ENCODE measurements around the gene LZTS2.
"Not testable (repeated sequence)": the region's sequence is repeated elsewhere in the genome, so short reads cannot be mapped to it uniquely, and the experiment has no call there.

Gene LZTS2, protein sequence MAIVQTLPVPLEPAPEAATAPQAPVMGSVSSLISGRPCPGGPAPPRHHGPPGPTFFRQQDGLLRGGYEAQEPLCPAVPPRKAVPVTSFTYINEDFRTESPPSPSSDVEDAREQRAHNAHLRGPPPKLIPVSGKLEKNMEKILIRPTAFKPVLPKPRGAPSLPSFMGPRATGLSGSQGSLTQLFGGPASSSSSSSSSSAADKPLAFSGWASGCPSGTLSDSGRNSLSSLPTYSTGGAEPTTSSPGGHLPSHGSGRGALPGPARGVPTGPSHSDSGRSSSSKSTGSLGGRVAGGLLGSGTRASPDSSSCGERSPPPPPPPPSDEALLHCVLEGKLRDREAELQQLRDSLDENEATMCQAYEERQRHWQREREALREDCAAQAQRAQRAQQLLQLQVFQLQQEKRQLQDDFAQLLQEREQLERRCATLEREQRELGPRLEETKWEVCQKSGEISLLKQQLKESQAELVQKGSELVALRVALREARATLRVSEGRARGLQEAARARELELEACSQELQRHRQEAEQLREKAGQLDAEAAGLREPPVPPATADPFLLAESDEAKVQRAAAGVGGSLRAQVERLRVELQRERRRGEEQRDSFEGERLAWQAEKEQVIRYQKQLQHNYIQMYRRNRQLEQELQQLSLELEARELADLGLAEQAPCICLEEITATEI

DNA sequence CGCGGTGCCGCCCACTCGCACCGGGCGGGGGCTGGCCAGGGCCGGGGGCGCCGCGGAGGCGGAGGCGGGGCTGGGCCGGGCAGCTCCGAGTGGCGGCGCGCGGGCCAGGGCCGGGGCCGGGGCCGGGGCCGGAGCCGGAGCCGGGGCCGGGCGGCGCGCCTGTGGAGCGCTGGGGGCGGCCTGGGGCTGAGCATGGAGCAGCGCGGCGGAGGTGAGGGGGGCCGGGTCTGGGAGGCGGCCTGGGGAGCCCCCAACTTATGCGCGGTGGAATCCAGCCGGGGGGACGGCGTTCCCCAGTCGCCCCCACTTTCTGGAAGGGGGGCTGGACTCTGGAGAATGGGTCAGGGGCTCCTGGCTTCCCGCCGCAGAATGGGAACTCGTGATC is at the start of gene LZTS2:
Gene LZTS2 (plus strand): TSS at position 67 of the 385 bp plus-strand sequence. CDS start 2,731 bp downstream, outside the sequence.
- in situ Hi-C loops (cut with HindIII; ENCODE audit: low pct_ligation_motif_present, low pct_unique_long_range_greater_than_20kb, low sequenced_read_pairs): no loop called here
- no peak for DNase-seq

DNA sequence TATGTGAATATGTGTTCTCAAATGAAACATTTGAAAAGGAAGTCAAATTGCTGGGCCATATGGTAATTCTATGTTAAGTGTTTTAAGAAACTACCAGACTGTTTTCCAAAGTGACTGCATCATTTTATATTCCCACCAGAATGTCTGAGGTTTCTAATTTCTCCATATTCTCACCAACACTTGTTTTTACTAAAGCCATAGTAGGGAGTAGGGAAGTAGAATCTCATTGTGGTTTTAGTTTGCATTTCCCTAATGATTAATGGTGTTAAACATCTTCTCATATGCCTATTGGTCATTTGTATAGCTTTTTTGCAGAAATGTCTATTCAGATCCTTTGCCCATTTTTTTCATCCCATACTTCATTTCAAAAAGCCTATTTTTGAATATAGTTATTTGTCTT is 39.4 kb upstream of the LZTS2 start:
- DNase-seq: no peak
- in situ Hi-C loops (cut with HindIII; ENCODE audit: low pct_ligation_motif_present, low pct_unique_long_range_greater_than_20kb, low sequenced_read_pairs): no loop called here

DNA sequence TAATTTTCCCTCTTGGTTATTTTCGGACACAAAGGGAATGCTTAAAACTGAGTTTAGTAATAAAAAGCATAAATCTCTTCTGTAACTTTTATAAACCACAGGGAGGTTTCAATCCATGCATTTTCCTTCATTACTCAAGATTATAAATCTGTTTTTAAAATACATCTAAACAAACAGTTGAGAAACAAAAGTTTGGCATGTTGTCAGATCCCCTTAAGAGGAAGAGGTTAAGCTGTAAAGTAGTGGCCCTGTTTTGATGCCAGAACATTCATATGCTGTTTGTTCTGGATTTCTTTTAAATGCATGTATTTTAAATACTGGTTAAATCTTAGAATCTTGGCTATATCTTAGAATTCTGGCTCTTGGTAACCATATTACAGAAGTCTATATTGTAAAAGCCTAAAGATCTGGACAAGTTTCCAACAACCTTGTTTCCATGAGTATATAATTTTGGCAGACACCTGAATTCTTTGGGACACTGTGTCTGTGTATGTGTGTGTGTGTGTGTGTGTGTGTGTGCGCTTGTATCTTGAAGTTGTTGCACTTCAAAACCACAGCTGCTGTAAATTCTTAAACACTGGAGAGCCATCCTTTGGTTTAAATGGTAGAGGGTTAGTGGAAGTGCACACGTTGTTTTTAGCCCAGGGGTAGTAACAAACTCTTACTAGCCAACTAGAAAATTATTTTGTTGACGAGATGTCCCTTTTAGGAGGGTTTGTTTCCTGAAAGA is 37.1 kb upstream of the LZTS2 start:
- in situ Hi-C loops (cut with HindIII; ENCODE audit: low pct_ligation_motif_present, low pct_unique_long_range_greater_than_20kb, low sequenced_read_pairs): no loop called here
- no peak for DNase-seq

DNA sequence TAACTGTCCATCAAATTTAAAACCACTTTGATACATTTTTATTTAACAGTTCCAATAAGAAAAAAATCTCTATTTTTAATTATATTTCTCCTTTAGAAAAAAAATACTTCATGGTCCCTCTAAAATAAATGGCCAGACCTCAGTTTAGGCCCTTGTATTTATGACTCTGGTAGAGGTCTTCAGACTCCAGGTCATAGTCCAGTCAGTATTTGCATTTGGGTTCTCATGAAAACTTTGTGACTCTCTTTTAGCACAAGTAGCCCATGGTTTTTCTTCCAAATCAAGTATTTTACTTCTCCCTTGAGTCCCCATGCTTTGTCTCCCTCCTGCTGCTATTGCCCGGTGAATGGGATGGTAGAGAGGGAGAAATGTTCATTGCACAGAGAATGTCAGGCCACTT is 35.8 kb upstream of the LZTS2 start:
- no peak for DNase-seq
- in situ Hi-C loops (cut with HindIII; ENCODE audit: low pct_ligation_motif_present, low pct_unique_long_range_greater_than_20kb, low sequenced_read_pairs): no loop called here

DNA sequence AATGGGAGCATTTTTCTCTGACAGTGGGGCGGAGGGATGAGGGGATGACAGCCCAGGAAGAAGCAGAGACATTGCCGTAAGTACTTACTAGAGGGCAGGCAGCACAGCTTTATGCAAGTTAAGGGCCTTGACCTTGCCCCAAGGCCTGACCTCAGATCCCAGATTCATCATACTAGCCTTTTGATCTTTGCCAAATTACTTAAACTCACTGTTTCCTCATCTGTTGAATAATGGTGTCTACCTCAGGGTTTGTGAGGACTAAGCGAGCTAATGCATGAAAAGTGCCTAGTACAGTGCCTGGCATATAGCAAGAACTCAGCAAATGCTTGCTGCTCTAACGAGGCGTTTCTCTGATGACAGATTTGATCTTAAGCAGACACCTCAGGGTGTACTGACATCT is 33.8 kb upstream of the LZTS2 start:
- no peak for DNase-seq

DNA sequence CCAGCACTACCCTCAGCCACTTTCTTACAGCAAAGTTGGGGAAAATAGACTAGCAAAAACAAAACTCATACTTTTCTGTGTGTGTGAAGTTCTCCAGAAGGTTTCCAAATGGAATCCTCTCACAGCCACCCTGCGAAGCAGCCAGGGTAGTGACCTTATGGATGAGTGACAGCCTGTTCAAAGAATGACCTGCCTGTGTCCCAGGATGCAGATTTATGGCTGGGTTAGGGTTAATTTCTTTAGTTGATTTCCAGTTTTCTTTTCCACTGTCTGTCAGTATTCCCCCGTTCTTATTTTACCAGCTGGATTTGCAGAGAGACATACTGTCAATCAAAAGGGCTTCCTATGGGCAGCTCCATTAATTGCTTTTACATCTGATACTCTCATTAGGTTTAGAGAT is 32.7 kb upstream of the LZTS2 start:
- DNase-seq: no peak
- in situ Hi-C loops (cut with HindIII; ENCODE audit: low pct_ligation_motif_present, low pct_unique_long_range_greater_than_20kb, low sequenced_read_pairs): no loop called here

More for the DNA sequence above, 33.8 kb upstream of the LZTS2 start:
- in situ Hi-C loops (cut with HindIII; ENCODE audit: low pct_ligation_motif_present, low pct_unique_long_range_greater_than_20kb, low sequenced_read_pairs): no loop called here

DNA sequence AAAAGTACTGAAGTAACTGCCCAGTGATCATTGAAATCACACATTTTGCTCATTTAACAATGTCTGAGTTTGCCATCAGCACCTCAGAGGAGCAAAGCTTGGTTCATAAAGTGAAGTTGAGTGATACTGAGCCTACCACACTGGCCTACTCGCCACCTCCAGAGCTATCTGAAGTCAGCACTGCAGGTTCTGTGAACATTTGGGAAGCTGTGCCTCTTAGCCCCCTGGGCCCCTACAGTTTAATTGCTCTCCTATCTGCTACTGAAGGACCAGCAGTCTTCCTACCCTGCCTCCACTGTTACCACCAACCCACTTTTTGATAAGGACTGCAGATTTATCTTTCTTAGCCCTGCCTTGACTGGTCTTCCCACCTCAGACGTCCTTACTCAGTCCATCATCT is 32.3 kb upstream of the LZTS2 start:
- DNase-seq: no peak
- in situ Hi-C loops (cut with HindIII; ENCODE audit: low pct_ligation_motif_present, low pct_unique_long_range_greater_than_20kb, low sequenced_read_pairs): no loop called here

DNA sequence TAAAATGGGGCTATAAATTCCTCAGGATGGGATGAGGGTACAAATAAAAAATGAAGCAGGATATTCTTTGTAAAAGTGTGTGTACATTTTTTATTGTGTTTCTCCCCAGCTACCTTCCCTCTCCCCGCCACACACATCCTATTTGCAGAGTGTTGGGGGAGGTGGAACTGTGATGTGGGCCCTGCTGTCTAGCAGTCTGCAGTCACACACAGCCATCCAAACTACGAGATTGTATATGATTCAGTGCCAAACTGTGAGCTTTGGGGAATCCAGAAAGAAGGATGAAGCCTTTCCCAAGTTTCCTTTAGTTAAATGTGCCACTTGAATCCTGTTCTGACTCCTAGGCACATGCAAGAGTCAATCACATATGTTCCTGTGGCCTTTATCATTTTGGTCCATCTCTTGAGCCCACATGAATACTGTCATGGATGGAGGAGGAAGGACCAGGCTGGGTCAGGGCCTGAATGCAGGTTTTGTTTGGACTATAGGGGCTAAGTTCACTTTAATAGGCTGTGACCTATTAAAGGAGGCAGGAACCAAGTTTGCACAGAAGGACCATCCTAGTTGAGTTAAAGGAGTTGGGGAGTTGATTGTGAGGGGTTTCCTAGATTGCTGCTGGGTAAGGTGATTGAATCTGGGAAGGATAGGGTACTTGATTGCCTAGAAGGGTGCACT is 31.4 kb upstream of the LZTS2 start:
- no peak for DNase-seq
- in situ Hi-C loops (cut with HindIII; ENCODE audit: low pct_ligation_motif_present, low pct_unique_long_range_greater_than_20kb, low sequenced_read_pairs): no loop called here

DNA sequence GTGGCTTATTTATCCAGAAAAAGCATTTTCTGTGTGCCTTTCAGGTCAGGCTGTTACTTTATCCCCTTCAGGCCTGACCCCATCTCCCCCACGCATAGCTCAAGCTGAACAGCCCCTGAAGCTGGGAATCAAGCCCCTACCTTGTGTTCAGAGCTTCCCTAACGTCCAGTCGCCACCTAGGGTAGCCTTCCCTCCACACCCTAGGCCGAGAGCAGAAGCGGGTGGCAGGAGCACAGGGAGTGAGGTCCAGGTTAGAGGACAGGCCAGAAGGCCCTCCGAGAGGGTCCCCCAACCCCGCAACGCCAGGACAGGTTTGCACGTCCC is 30.8 kb upstream of the LZTS2 start:
- no peak for DNase-seq
- in situ Hi-C loops (cut with HindIII; ENCODE audit: low pct_ligation_motif_present, low pct_unique_long_range_greater_than_20kb, low sequenced_read_pairs): no loop called here

DNA sequence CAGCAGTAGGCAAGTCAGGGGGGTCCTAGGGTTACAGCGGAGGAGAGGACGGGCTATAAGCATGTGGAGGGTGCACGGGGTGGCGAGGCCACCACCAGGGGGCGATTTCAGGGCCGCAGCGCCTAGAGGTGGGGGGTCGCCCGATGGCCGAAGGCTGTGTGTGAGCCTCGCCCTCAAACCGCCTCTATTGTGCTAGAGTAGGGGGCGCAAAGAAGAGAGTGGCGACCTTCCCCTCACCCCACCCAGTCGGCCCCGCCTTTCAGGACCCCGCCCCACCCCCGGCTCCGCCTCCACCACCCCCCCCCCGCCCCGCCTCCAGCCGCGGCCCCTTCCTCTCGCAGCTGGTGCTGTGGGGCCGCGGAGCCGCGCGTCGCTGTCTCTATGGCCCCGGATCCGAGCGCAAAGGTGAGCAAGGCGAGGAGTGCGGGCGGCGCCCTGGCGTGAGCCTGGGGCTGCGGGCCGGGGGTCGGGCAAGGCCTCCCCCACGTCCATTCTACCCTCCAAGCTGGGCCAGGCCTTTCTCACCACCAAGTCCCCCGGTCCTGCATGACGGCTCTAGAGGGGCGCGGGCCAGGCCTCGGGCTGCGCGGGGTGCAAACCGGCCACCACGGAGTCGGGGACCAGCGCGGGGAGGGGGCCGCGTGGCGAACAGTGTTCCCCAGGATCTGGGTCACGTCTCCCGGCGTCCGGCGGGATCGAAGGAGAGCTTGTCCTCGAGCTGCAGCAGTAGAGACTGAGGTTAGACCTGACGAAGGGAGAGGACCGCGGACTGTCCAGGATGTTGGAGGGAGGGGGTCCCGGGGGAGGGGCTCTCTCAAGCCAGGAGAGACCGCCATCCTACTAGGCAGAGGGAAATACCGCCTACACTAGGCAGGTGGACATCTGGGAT is 30.2 kb upstream of the LZTS2 start, which contains the start of gene SEMA4G:
Gene SEMA4G (plus strand): TSS at position 318 of the 889 bp plus-strand sequence. CDS start 3,409 bp downstream, outside the sequence.
- in situ Hi-C loops (cut with HindIII; ENCODE audit: low pct_ligation_motif_present, low pct_unique_long_range_greater_than_20kb, low sequenced_read_pairs): no loop called here
- peak; percentile 41 for DNase-seq

DNA sequence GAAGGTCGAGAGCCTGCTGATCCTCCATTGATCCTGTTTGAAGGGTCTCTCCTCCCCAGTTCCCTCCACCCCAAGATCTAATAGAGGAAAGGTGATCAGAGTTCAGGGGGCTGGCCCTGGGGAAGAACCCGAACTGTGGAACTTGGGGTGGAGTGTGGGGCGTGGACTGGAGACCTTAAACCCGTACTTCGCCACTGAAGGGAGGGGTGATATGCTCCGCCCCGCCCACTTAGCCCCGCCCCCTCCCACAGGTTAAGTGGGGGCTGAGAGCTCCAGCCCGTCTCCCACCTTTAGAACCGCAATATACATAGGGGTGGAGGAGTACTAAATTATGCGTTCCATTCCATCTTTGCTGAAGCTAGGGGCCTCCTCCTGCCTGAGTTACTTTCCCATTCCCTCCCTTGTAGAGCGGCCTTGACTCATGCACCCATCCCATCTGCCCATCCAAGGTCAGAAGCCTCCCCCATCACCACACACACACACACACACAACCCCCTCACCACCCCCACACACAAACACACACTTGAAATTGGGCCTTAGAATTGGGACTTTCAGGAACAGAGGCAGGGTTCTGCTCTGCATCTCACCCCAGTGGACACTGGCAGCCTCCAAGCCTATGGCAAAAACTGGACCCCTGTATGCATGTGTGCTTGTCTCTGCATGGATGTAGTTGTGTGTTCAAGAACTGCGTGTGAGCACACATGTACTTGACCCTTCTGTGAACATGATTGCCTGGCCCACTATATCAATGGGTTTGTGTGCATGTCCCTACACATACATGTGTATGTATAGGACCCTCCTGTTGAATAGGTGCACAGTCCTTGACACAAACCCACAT is 29.3 kb upstream of the LZTS2 start:
- DNase-seq: peak; percentile 30
- in situ Hi-C loops (cut with HindIII; ENCODE audit: low pct_ligation_motif_present, low pct_unique_long_range_greater_than_20kb, low sequenced_read_pairs): no loop called here

DNA sequence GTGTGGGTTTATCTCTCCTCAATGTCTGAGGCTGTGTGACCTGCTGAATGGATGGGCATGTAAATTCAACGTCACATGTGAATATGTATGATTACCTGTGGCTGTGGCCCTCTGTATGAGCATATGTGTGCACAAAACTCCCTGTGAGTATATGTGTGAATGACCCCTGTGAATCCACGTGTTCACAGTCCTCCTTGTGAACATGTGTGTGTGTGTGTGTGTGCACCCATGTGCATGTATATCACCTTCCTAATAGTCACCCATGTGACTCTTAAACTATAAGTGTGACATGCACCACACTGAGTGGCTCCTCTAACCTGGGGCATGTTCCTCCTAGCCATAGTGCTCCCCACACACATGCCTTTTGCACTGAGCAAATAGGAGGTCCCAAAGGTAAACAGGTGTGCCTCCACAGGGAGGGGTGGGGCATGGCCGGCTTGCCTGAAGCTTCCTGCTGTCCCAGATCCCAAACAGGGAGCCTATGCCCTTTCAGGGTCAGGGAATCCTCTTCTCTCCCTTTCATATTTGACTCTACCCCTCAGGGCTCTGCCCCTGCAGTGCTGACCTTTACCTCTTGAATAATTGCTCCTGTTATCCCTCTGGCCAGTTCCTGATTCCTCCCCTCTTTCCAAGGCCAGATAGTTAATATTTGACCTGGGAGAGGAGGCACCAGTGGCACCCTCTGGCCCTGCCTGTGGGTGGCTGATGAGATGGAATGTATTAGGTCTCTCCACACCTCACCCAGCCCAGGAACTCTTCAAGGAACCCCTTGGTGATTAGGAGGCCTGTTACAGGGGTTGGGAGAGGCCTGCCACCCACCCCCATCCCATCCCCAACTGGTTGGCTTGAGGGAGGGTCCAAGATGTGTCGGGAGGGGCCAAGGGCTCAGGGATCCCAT is 28.4 kb upstream of the LZTS2 start:
- in situ Hi-C loops (cut with HindIII; ENCODE audit: low pct_ligation_motif_present, low pct_unique_long_range_greater_than_20kb, low sequenced_read_pairs): no loop called here
- DNase-seq: peak; percentile 72

DNA sequence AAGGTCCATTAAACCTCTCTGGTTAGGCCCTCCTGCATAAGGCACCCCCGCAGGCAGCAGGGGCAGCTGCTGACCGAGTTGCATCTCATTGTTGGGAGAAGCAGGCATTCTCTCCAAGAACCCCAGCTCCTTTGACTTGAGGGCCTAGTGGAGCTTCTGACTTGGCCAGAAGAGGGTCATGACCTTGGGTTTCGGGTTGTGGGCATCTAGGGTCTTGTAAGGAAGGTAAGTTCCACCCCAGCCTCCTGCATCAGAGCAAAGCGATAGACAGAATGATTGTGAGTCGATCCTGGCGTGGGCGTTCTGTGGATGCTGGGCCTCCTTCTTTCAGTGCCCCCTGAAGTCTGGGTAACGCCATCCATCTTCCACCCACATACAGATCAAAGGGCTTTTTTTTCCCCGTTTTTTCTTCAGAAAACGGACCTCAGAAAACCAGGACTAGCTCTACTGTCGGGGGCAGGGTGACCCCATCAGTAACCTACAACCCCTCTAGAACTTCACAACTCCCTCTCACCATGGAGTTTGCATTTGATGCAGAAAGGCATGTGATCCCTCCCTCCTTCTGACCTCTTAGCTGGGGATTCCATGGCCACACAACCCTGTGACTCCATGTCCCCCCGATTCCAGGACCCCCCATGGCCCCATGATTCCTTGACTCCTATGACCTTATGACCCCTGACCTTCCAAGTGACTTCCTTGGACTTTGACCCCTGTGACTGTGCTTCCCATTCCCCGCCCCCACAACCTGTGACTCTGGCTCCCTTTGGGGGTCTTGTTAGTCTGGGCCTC is 27.3 kb upstream of the LZTS2 start:
- in situ Hi-C loops (cut with HindIII; ENCODE audit: low pct_ligation_motif_present, low pct_unique_long_range_greater_than_20kb, low sequenced_read_pairs): no loop called here
- no peak for DNase-seq

DNA sequence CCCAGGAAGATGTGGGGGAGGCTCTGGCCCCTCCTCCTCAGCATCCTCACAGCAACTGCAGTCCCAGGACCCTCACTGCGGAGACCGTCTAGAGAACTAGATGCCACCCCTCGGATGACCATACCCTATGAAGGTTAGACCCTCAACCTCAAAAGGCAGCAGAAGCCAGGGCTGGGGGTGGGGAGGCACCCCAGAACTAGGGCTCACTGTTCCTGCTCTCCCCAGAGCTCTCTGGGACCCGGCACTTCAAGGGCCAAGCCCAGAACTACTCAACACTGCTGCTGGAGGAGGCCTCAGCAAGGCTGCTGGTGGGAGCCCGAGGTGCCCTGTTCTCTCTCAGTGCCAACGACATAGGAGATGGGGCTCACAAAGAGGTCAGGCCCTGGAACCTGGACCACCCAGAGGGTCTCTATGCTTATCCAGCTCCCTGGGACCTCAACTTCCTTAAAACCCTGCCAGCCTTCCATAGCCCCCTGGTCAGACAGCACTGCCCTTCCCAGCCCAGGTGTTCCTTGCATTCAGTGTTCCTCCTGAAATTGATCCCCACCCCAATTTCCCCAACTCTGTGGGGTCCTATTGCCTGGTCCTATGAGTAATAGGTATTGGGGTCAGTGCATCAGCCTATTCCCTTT is 26.6 kb upstream of the LZTS2 start:
- DNase-seq: no peak
- in situ Hi-C loops (cut with HindIII; ENCODE audit: low pct_ligation_motif_present, low pct_unique_long_range_greater_than_20kb, low sequenced_read_pairs): no loop called here

DNA sequence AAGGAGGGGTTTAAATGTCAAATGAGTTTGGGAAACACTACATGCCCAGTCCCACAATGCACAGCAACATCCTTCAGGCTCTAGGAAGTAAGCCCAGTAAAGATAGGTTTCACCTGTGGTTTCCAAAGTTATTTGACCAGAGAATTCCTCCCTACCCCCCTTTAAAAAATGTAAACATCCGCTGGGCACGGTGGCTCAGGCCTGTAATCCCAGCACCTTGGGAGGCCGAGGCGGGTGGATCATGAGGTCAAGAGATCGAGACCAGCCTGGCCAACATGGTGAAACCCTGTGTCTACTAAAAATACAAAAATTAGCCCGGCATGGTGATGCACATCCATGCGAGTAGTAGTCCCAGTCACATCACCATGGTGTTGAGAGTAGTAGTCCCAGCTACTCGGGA is 24.2 kb upstream of the LZTS2 start:
- not testable (repeated sequence) for DNase-seq

More for the DNA sequence above, 24.2 kb upstream of the LZTS2 start:
- in situ Hi-C loops (cut with HindIII; ENCODE audit: low pct_ligation_motif_present, low pct_unique_long_range_greater_than_20kb, low sequenced_read_pairs): not testable (repeated sequence)

All from ACHN (cell line).